Fibroblast of lung (primary cell): Measurements from ENCODE around the gene ITPK1.

Experiments
- EZH2 ChIP-seq: IDR thresholded peaks from 2 replicates; pipeline ENCODE4 v1.5.1; 2012; ENCODE audit warnings: low read length, control low read depth, mild to moderate bottlenecking; ENCODE audit errors: missing control alignments
- TF ChIP-seq, protein P1 (sequence below), 2 donors: IDR thresholded peaks in 1 of 2; conservative IDR thresholded peaks in 1 of 2; 1 replicate in 1 of 2; 2 replicates in 1 of 2; pipeline ENCODE4 v1.5.1; 2011 to 2012; ENCODE audit warnings: low read length in 2 of 2, control low read depth in 1 of 2, inconsistent platforms in 1 of 2, low read depth in 1 of 2, mild to moderate bottlenecking in 1 of 2

DNA sequence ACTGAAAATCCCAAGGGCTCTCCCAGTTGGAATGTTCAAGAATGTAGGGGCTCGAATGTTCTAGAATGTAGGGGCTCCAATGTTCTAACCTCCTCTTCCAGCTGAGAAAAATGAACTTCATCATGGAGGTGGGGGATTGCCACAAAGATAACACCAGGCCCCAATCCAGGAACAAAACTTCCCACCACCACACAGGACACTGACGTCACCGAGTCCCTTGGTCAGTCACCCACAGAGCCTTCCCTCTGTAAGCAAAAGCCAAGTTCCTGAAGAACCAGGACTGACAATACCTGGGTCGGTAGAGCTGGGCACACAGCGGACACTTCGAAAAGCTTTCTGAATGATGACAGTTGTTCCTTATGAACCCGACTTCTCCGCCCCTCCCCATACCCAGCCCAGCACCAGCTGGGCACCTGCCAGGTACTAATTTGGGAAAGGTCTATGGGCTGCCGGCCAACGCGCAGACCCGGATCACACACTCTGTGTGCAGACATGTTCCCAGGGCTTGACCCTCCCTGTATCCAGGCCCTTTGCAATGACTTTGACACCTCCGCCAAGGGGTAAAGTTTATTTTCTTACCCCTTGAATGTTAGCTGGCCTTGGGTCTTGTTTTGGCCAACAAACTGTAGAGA, 18.9 kb downstream of the ITPK1 start:
- TF ChIP-seq, protein P1, sequence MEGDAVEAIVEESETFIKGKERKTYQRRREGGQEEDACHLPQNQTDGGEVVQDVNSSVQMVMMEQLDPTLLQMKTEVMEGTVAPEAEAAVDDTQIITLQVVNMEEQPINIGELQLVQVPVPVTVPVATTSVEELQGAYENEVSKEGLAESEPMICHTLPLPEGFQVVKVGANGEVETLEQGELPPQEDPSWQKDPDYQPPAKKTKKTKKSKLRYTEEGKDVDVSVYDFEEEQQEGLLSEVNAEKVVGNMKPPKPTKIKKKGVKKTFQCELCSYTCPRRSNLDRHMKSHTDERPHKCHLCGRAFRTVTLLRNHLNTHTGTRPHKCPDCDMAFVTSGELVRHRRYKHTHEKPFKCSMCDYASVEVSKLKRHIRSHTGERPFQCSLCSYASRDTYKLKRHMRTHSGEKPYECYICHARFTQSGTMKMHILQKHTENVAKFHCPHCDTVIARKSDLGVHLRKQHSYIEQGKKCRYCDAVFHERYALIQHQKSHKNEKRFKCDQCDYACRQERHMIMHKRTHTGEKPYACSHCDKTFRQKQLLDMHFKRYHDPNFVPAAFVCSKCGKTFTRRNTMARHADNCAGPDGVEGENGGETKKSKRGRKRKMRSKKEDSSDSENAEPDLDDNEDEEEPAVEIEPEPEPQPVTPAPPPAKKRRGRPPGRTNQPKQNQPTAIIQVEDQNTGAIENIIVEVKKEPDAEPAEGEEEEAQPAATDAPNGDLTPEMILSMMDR (conservative IDR thresholded peaks at IDR 0.05 in 1 of 2, IDR thresholded peaks at IDR 0.05 in 1 of 2; ENCODE audit: low read depth in 1 of 2, low read length in 2 of 2), result no peak
- TF ChIP-seq EZH2, result no peak
